GM12873 (cell line): Measurements from ENCODE around the gene COL17A1.

Experiments used
- TF ChIP-seq, protein P1 (sequence below): IDR thresholded peaks from 2 replicates; pipeline ENCODE4 v1.5.1; 2012; ENCODE audit warnings: low read depth, mild to moderate bottlenecking, moderate library complexity, low read length, control low read depth; ENCODE audit not compliant: insufficient read depth; ENCODE audit errors: missing control alignments

COL17A1 gene

DNA sequence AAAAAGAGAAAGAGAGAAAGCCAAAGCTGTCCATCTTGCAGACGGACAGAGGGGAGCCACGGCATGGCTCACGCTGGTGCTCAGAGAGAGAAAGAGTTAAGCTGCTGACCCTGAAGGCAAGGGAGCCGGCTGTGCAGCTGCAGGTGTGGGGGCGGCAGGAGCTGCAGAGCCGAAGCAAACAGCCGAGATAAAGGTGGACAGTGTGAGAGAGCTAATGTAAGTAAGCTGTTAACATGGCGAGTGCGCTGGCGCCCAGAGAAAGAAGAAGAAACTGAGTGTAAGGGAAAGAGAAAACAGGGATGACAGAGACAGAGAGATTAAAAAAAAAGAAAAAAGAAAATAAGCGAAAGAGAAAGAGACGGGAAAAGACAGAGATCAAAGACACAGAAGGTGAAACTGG, 18.2 kb downstream of the COL17A1 start:
- TF ChIP-seq, protein P1, sequence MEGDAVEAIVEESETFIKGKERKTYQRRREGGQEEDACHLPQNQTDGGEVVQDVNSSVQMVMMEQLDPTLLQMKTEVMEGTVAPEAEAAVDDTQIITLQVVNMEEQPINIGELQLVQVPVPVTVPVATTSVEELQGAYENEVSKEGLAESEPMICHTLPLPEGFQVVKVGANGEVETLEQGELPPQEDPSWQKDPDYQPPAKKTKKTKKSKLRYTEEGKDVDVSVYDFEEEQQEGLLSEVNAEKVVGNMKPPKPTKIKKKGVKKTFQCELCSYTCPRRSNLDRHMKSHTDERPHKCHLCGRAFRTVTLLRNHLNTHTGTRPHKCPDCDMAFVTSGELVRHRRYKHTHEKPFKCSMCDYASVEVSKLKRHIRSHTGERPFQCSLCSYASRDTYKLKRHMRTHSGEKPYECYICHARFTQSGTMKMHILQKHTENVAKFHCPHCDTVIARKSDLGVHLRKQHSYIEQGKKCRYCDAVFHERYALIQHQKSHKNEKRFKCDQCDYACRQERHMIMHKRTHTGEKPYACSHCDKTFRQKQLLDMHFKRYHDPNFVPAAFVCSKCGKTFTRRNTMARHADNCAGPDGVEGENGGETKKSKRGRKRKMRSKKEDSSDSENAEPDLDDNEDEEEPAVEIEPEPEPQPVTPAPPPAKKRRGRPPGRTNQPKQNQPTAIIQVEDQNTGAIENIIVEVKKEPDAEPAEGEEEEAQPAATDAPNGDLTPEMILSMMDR, result no peak

- TF ChIP-seq, protein P1, result no peak
Observed at GRCh38 chr10:104066945-104067344, 18.7 kb downstream of the COL17A1 start.

GRCh38 chr10:104065748-104066147, 19.9 kb downstream of the COL17A1 start:
- TF ChIP-seq, protein P1, result no peak

DNA sequence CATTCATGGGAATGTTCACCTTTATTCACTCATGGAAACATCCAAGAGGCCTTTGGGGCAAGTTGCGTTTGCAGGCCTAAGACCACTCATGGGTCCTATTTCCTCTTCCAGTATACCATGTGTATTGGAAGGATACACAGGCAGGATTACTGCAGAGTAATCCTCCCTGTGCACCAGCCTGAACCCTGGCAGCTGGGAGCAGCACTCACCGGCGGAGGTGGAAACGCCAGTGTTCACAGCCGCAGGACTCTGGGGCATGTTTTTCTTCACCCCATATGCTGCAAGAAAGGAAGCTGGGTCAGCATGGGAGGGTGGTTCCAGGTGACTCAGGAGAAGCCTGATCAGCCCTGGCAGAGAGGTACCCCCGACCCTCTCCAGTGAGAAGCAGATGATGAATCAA, 24.5 kb downstream of the COL17A1 start:
- TF ChIP-seq, protein P1, result no peak

GRCh38 chr10:104059364-104059763, 26.3 kb downstream of the COL17A1 start:
- TF ChIP-seq, protein P1, result no peak

- TF ChIP-seq, protein P1, result no peak
Observed at GRCh38 chr10:104057717-104058116, 28.0 kb downstream of the COL17A1 start.

DNA sequence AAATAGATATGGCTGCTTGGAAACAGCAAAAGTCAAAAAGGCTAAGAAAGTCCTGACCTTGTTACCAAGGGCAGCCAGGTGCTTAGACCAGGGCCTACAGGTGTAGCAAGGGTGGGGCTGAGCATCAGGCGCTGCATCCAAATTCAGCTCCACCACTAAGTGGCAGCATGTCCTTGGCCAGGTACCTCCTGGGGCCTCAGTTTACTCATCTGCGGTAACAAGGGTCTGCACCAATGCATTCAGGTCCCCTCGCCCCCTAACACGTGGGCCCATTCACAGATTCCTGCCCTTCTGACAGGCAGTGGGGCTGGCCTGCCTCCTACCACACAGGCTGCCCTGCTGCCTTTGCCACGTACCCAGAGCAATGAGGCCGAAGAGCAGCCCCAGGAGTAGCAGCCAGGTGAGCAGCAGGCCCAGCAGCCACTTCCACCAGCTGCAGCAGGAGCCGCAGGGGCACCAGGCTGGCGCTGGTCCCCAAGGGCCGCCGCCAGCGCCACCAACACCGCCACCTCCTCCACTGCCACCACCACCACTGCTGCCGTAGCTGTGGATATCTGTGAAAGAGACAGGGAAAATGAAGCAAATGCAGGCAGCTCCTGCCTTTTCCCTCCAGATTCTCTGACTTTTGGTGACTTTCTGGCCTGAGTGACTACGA, 28.9 kb downstream of the COL17A1 start:
- TF ChIP-seq, protein P1, result no peak

- TF ChIP-seq, protein P1, result no peak
Observed at GRCh38 chr10:104054430-104054829, 31.2 kb downstream of the COL17A1 start.
